Mesendoderm (in vitro differentiated cells): Measurements from ENCODE around the gene S100Z.

Experiments
- DNase-seq: peaks from one replicate; pipeline ENCODE4 v3.0.0; 2013
- H2AK5ac ChIP-seq: 2 replicates; pipeline ENCODE4 v1.6.1; 2013; ENCODE audit warnings: low read length, inconsistent platforms
- H2BK120ac ChIP-seq: 2 replicates; pipeline ENCODE4 v1.6.1; 2013; ENCODE audit warnings: low read depth, mild to moderate bottlenecking, low read length, moderate library complexity, mixed read lengths
- H2BK15ac ChIP-seq: replicated peaks from 2 replicates; pipeline ENCODE4 v1.6.1; 2013; ENCODE audit warnings: low read depth, mild to moderate bottlenecking, moderate library complexity
- H2BK5ac ChIP-seq: 2 replicates; pipeline ENCODE4 v1.6.1; 2013; ENCODE audit warnings: low read length, inconsistent platforms
- H3K18ac ChIP-seq: 2 replicates; pipeline ENCODE4 v1.6.1; 2013; ENCODE audit warnings: mild to moderate bottlenecking, low read length, mixed read lengths
- H3K23ac ChIP-seq: one replicate; pipeline ENCODE4 v1.6.1; 2013; ENCODE audit warnings: low read length
- H3K27ac ChIP-seq: 2 replicates; pipeline ENCODE4 v1.5.1; 2013; ENCODE audit warnings: low read depth, mild to moderate bottlenecking, inconsistent platforms, low read length, moderate library complexity
- H3K27me3 ChIP-seq: 2 replicates; pipeline ENCODE4 v1.6.1; 2013; ENCODE audit warnings: low read length, control low read depth, mild to moderate bottlenecking, inconsistent platforms; ENCODE audit not compliant: insufficient read depth, poor library complexity
- H3K36me3 ChIP-seq: 2 replicates; pipeline ENCODE4 v1.6.1; 2013; ENCODE audit warnings: low read length, inconsistent platforms; ENCODE audit not compliant: control insufficient read depth, insufficient read depth
- H3K4ac ChIP-seq: one replicate; pipeline ENCODE4 v1.6.1; 2013; ENCODE audit warnings: low read depth, mild to moderate bottlenecking, low read length, moderate library complexity
- H3K4me1 ChIP-seq: 2 replicates; pipeline ENCODE4 v1.6.1; 2013; ENCODE audit warnings: low read depth, low read length, inconsistent platforms; ENCODE audit not compliant: control insufficient read depth
- H3K4me2 ChIP-seq: 2 replicates; pipeline ENCODE4 v1.6.1; 2013; ENCODE audit warnings: low read length
- H3K4me3 ChIP-seq: 2 replicates; pipeline ENCODE4 v1.5.1; 2013; ENCODE audit warnings: mild to moderate bottlenecking, low read length
- H3K56ac ChIP-seq: one replicate; pipeline ENCODE4 v1.6.1; 2013; ENCODE audit warnings: low read length
- H3K79me1 ChIP-seq: 2 replicates; pipeline ENCODE4 v1.6.1; 2013; ENCODE audit warnings: low read length, inconsistent platforms
- H3K79me2 ChIP-seq: 2 replicates; pipeline ENCODE4 v1.6.1; 2013; ENCODE audit warnings: mild to moderate bottlenecking, low read length; ENCODE audit not compliant: control insufficient read depth, insufficient read depth
- H3K9ac ChIP-seq: 2 replicates; pipeline ENCODE4 v1.6.1; 2013; ENCODE audit warnings: low read length, inconsistent platforms
- H4K5ac ChIP-seq: one replicate; pipeline ENCODE4 v1.6.1; 2013; ENCODE audit warnings: low read length
- H4K8ac ChIP-seq: one replicate; pipeline ENCODE4 v1.6.1; 2013; ENCODE audit warnings: low read depth, mild to moderate bottlenecking, control low read depth, low read length, moderate library complexity
- WGBS: extraction: QIAGEN DNeasy Blood & Tissue Kit; methylation state at CpG from one replicate; pipeline ENCODE4 v1.1.7; 2013; ENCODE audit warnings: low lambda C conversion rate, missing lambda C conversion rate; ENCODE audit not compliant: insufficient coverage; ENCODE audit errors: extremely low coverage; 5-methylcytosine and 5-hydroxymethylcytosine counted together

Gene S100Z

GRCh38 chr5:76947082-76947503 lies 97.3 kb downstream of the S100Z start:
- H3K36me3 ChIP-seq, result no peaks in the 10 kb centered on the region
- DNase-seq, result no peak
- H2BK5ac ChIP-seq, result no peak overlapping the region
- H2BK120ac ChIP-seq, result no peak overlapping the region
- no peaks in the 10 kb centered on the region for H3K79me2 ChIP-seq
- peak overlapping the region; percentile 61 for H3K18ac ChIP-seq
- WGBS, result no CpG with 5 or more reads among the region's 4 CpGs
- no peak overlapping the region for H3K27ac ChIP-seq
- no peaks in the 10 kb centered on the region for H3K79me1 ChIP-seq
- H3K56ac ChIP-seq, result no peak overlapping the region
- no peak overlapping the region for H3K23ac ChIP-seq
- no peaks in the 10 kb centered on the region for H3K4me1 ChIP-seq
- no peak overlapping the region for H3K4ac ChIP-seq
- peaks cover under 1% of the 10 kb centered on the region for H3K27me3 ChIP-seq
- H3K4me3 ChIP-seq, result no peak overlapping the region
- H2AK5ac ChIP-seq, result no peak overlapping the region
- H4K5ac ChIP-seq, result no peak overlapping the region
- H2BK15ac ChIP-seq, result no peak overlapping the region
- H4K8ac ChIP-seq, result no peak overlapping the region
- H3K9ac ChIP-seq, result no peak overlapping the region
- no peak overlapping the region for H3K4me2 ChIP-seq

GRCh38 chr5:76952795-76953536 lies 103.2 kb downstream of the S100Z start, which contains the start of gene CRHBP:
CRHBP (plus strand) TSS chr5:76953045; CDS start chr5:76953135, 90 bp downstream.
- Histone ChIP-seq H2BK15ac (no peak within 1 kb of the TSS), H2BK5ac (no peak within 1 kb of the TSS), H3K79me1 (no peaks in the 10 kb centered on the region), H3K4me1 (no peaks in the 10 kb centered on the region), H3K23ac (peak within 1 kb of the TSS; percentile 29), H3K4me2 (peak within 1 kb of the TSS; percentile 88), H3K36me3 (no peaks in the 10 kb centered on the region), H3K27ac (no peak within 1 kb of the TSS), H4K5ac (no peak within 1 kb of the TSS), H3K9ac (peak within 1 kb of the TSS; percentile 79), H3K27me3 (peaks cover 13% of the 10 kb centered on the region), H3K4me3 (peak within 1 kb of the TSS; percentile 50), H3K56ac (peak within 1 kb of the TSS; percentile 88), H3K18ac (no peak within 1 kb of the TSS), H2AK5ac (no peak within 1 kb of the TSS), H3K4ac (no peak within 1 kb of the TSS), H4K8ac (no peak within 1 kb of the TSS), H2BK120ac (no peak within 1 kb of the TSS), H3K79me2 (no peaks in the 10 kb centered on the region)
- no CpG with 5 or more reads among the region's 23 CpGs for WGBS
- DNase-seq, result peak; percentile 60

GRCh38 chr5:76953551-76954382 lies 104.0 kb downstream of the S100Z start:
- H3K36me3 ChIP-seq, result no peaks in the 10 kb centered on the region
- no peaks in the 10 kb centered on the region for H3K79me2 ChIP-seq
- H3K27me3 ChIP-seq, result peaks cover 13% of the 10 kb centered on the region
- peak overlapping the region; percentile 4 for H3K18ac ChIP-seq
- peak; percentile 34 for DNase-seq
- H2AK5ac ChIP-seq, result no peak overlapping the region
- peak overlapping the region; percentile 50 for H3K4me3 ChIP-seq
- no CpG with 5 or more reads among the region's 81 CpGs for whole genome bisulfite sequencing
- H2BK15ac ChIP-seq, result no peak overlapping the region
- no peak overlapping the region for H3K4ac ChIP-seq
- no peak overlapping the region for H4K8ac ChIP-seq
- H3K9ac ChIP-seq, result peak overlapping the region; percentile 79
- H3K4me2 ChIP-seq, result peak overlapping the region; percentile 88
- no peaks in the 10 kb centered on the region for H3K4me1 ChIP-seq
- peak overlapping the region; percentile 88 for H3K56ac ChIP-seq
- no peaks in the 10 kb centered on the region for H3K79me1 ChIP-seq
- H3K23ac ChIP-seq, result peak overlapping the region; percentile 29
- H3K27ac ChIP-seq, result no peak overlapping the region
- no peak overlapping the region for H2BK5ac ChIP-seq
- H4K5ac ChIP-seq, result no peak overlapping the region
- no peak overlapping the region for H2BK120ac ChIP-seq

- H3K36me3 ChIP-seq, result no peaks in the 10 kb centered on the region
- no peak overlapping the region for H2BK120ac ChIP-seq
- H2BK15ac ChIP-seq, result no peak overlapping the region
- peaks cover 13% of the 10 kb centered on the region for H3K27me3 ChIP-seq
- no CpG with 5 or more reads among the region's 25 CpGs for WGBS
- H2BK5ac ChIP-seq, result no peak overlapping the region
- no peaks in the 10 kb centered on the region for H3K79me2 ChIP-seq
- no peak overlapping the region for H3K27ac ChIP-seq
- H3K56ac ChIP-seq, result peak overlapping the region; percentile 88
- H3K4ac ChIP-seq, result no peak overlapping the region
- DNase-seq, result peak; percentile 28
- peak overlapping the region; percentile 4 for H3K18ac ChIP-seq
- no peak overlapping the region for H4K5ac ChIP-seq
- no peak overlapping the region for H2AK5ac ChIP-seq
- no peaks in the 10 kb centered on the region for H3K79me1 ChIP-seq
- H3K4me2 ChIP-seq, result peak overlapping the region; percentile 88
- H3K4me3 ChIP-seq, result peak overlapping the region; percentile 50
- no peaks in the 10 kb centered on the region for H3K4me1 ChIP-seq
- peak overlapping the region; percentile 29 for H3K23ac ChIP-seq
- H3K9ac ChIP-seq, result peak overlapping the region; percentile 79
- H4K8ac ChIP-seq, result no peak overlapping the region
Observed at GRCh38 chr5:76954383-76954763, 104.6 kb downstream of the S100Z start.

GRCh38 chr5:76956033-76956432 lies 106.2 kb downstream of the S100Z start:
- Histone ChIP-seq H3K23ac (no peak overlapping the region), H3K27ac (no peak overlapping the region), H3K79me1 (no peaks in the 10 kb centered on the region), H2AK5ac (no peak overlapping the region), H3K4me2 (no peak overlapping the region), H4K5ac (no peak overlapping the region), H3K56ac (no peak overlapping the region), H4K8ac (no peak overlapping the region), H3K18ac (no peak overlapping the region), H3K79me2 (no peaks in the 10 kb centered on the region), H3K4me1 (no peaks in the 10 kb centered on the region), H3K4ac (no peak overlapping the region), H2BK120ac (no peak overlapping the region), H2BK5ac (no peak overlapping the region), H3K4me3 (no peak overlapping the region), H3K36me3 (no peaks in the 10 kb centered on the region), H3K9ac (no peak overlapping the region), H3K27me3 (peaks cover 13% of the 10 kb centered on the region), H2BK15ac (no peak overlapping the region)
- no CpG with 5 or more reads among the region's 2 CpGs for WGBS
- DNase-seq, result peak; percentile 46
